Ammon's horn (tissue), 1 donor: ENCODE results near the gene MAP7D1.

Experiments used
- DNase-seq: peaks from one replicate; pipeline ENCODE4 v3.0.0-alpha.2; 2016; ENCODE audit warnings: low spot score

Gene MAP7D1

GRCh38 chr1:36126797-36127500, 29.0 kb upstream of the MAP7D1 start:
- DNase-seq = no peak

GRCh38 chr1:36128126-36128904, 27.6 kb upstream of the MAP7D1 start:
- no peak for DNase-seq

- DNase-seq = no peak
Observed at GRCh38 chr1:36128905-36129206, 27.1 kb upstream of the MAP7D1 start.

GRCh38 chr1:36132029-36132428, 23.9 kb upstream of the MAP7D1 start:
- DNase-seq = no peak

- peak; percentile 54 for DNase-seq
Observed at GRCh38 chr1:36133484-36133883, 22.5 kb upstream of the MAP7D1 start.

GRCh38 chr1:36134031-36134430, 21.9 kb upstream of the MAP7D1 start:
- DNase-seq = no peak

GRCh38 chr1:36134505-36135329, 21.2 kb upstream of the MAP7D1 start:
- DNase-seq = no peak

GRCh38 chr1:36135330-36135667, 20.7 kb upstream of the MAP7D1 start:
- DNase-seq = no peak

- no peak for DNase-seq
Observed at GRCh38 chr1:36135796-36136195, 20.2 kb upstream of the MAP7D1 start.

GRCh38 chr1:36136535-36136934, 19.4 kb upstream of the MAP7D1 start:
- peak; percentile 57 for DNase-seq

GRCh38 chr1:36137226-36137625, 18.7 kb upstream of the MAP7D1 start:
- no peak for DNase-seq

- no peak for DNase-seq
Observed at GRCh38 chr1:36137776-36138175, 18.2 kb upstream of the MAP7D1 start.

GRCh38 chr1:36139521-36139920, 16.4 kb upstream of the MAP7D1 start:
- DNase-seq = no peak

- DNase-seq = no peak
Observed at GRCh38 chr1:36142121-36142520, 13.8 kb upstream of the MAP7D1 start.

- DNase-seq = no peak
Observed at GRCh38 chr1:36143424-36143823, 12.5 kb upstream of the MAP7D1 start.

GRCh38 chr1:36144413-36144812, 11.5 kb upstream of the MAP7D1 start:
- DNase-seq = no peak

GRCh38 chr1:36148821-36149236, 7.1 kb upstream of the MAP7D1 start:
- no peak for DNase-seq

GRCh38 chr1:36149237-36149972, 6.6 kb upstream of the MAP7D1 start, which contains the start of gene TRAPPC3:
Gene TRAPPC3 (minus strand): TSS chr1:36149486. CDS start chr1:36149378, 108 bp downstream.
- DNase-seq = peak; percentile 100

- no peak for DNase-seq
Observed at GRCh38 chr1:36149973-36150295, 6.0 kb upstream of the MAP7D1 start.

GRCh38 chr1:36150296-36151133, 5.4 kb upstream of the MAP7D1 start:
- DNase-seq = peak; percentile 90

- DNase-seq = no peak
Observed at GRCh38 chr1:36151134-36151844, 4.7 kb upstream of the MAP7D1 start.
